ENCODE data around the gene EGR4.
A peak's percentile ranks its signal among the peaks of the same experiment; 100 is the strongest.

DNA sequence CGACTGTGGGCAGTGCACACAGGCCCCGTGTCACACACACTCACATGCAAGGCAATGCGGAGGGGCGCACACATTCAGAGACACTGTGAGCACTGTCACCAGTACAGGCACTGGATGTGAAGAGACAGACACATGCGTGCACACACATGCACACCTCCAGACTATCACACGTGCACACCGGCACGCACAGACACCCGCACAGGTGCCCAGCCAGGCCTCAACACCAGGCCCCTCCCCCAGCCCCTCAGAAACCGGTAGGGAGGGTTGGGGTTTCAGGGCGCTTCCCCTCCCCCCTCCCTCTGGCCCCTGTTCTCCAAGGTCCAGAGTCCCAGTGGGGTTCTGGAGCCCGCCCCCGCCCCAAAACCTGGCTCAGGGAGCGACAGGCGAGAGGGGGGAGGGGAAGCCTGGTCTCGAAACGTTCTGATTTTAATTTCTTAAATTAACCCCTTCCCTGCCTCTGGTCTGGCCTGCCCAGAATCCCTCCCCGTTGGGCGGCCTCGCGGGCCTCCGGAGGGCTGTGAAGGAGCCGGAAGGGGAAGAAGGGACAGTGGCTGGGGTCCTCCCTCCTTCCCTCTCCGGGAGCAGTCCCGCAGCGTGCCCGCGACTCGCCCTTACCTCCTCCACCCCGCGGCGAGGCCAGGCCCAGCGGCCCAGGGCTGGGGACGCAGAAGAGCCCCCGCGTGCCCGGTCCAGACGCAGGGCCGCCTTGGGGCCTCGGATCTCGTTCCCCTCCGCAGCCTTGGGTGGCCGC lies 9.6 kb downstream of the EGR4 start:
- TF ChIP-seq, protein P1, sequence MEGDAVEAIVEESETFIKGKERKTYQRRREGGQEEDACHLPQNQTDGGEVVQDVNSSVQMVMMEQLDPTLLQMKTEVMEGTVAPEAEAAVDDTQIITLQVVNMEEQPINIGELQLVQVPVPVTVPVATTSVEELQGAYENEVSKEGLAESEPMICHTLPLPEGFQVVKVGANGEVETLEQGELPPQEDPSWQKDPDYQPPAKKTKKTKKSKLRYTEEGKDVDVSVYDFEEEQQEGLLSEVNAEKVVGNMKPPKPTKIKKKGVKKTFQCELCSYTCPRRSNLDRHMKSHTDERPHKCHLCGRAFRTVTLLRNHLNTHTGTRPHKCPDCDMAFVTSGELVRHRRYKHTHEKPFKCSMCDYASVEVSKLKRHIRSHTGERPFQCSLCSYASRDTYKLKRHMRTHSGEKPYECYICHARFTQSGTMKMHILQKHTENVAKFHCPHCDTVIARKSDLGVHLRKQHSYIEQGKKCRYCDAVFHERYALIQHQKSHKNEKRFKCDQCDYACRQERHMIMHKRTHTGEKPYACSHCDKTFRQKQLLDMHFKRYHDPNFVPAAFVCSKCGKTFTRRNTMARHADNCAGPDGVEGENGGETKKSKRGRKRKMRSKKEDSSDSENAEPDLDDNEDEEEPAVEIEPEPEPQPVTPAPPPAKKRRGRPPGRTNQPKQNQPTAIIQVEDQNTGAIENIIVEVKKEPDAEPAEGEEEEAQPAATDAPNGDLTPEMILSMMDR (IDR thresholded peaks at IDR 0.05; ENCODE audit: insufficient read depth, low read depth, low read length), result no peak
- TF ChIP-seq EZH2 (IDR thresholded peaks at IDR 0.05; ENCODE audit: insufficient read depth, low read length), result peak; percentile 5

All from astrocyte (in vitro differentiated cells and primary cell).